Cardiac muscle cell (in vitro differentiated cells and primary cell): Measurements from ENCODE around the gene NRSN1. TPM values are rescaled to one million over a fixed set of nuclear protein-coding genes. Genes with fewer than 3 reads are reported as not detected.

ENCODE experiments used
- DNase-seq, 2 donors: peaks; one replicate each; pipeline versions ENCODE4 v3.0.0 to v3.0.0-alpha.2; 2010 to 2017; ENCODE audit warnings: low read depth in 1 of 2, low spot score in 1 of 2
- H3K27ac ChIP-seq: fragments of 200-600 bp; sonication (generic); 2 replicates; pipeline ENCODE4 v1.5.1; 2016
- H3K27me3 ChIP-seq: fragments of 200-600 bp; sonication (generic); 2 replicates; pipeline ENCODE4 v1.6.0; 2016; ENCODE audit warnings: control low read depth
- H3K36me3 ChIP-seq: fragments of 200-600 bp; sonication (generic); 2 replicates; pipeline ENCODE4 v1.5.1; 2016; ENCODE audit warnings: control low read depth
- H3K4me1 ChIP-seq: fragments of 200-600 bp; sonication (generic); 2 replicates; pipeline ENCODE4 v1.8.1; 2017; ENCODE audit warnings: low read depth, mild to moderate bottlenecking, mixed run types
- H3K4me3 ChIP-seq: fragments of 200-600 bp; sonication (generic); 2 replicates; pipeline ENCODE4 v1.5.1; 2016; ENCODE audit warnings: mild to moderate bottlenecking
- H3K9me3 ChIP-seq: fragments of 200-600 bp; sonication (generic); 2 replicates; pipeline ENCODE4 v1.5.1; 2017; ENCODE audit warnings: low read depth, mild to moderate bottlenecking, control low read depth
- polyA plus RNA-seq: library from polyadenylated mRNA; unstranded; fragments of >200 nt; fragmentation: Nextera tagmentation; extraction: Ambion mirVana; gene quantifications from 2 replicates; pipeline ENCODE4 v1.2.1, GENCODE V29; 2016
- total RNA-seq: library from RNA; depleted of rRNA; stranded (reverse); fragments of >200 nt; gene quantifications from 2 replicates; pipeline ENCODE4 v1.2.3, GENCODE V29; 2016
- TF ChIP-seq, protein P1 (sequence below): IDR thresholded peaks from 2 replicates; pipeline ENCODE4 v1.5.1; 2012; ENCODE audit warnings: low read depth, mild to moderate bottlenecking, low read length

Gene NRSN1
- total and polyA plus RNA-seq, 2 experiments from 2014 or later, result not detected

DNA sequence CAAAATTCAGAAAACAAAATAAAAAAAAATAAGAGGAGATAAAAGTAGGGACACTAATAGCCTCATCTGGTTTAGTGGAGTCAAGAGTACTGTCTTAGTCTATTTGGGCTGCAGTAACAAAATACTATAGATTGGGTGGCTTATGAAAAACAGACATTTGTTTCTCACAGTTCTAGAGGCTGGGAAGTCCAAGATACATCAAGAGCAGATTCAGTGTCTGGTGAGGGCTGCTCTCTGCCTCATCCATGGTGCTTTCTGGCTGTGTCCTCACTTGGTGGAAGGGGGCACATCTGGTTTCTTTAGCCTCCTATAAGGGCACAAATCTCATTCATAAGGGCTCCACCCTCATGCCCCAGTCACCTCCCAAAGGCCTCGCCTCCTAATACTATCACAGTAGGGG, 26.0 kb downstream of the NRSN1 start:
- H3K4me3 ChIP-seq, result no peak overlapping the region
- no peaks in the 10 kb centered on the region for H3K4me1 ChIP-seq
- H3K27ac ChIP-seq, result no peak overlapping the region
- H3K9me3 ChIP-seq, result no peaks in the 10 kb centered on the region
- H3K36me3 ChIP-seq, result no peaks in the 10 kb centered on the region
- DNase-seq, result no peak
- H3K27me3 ChIP-seq, result no peaks in the 10 kb centered on the region
- TF ChIP-seq, protein P1, sequence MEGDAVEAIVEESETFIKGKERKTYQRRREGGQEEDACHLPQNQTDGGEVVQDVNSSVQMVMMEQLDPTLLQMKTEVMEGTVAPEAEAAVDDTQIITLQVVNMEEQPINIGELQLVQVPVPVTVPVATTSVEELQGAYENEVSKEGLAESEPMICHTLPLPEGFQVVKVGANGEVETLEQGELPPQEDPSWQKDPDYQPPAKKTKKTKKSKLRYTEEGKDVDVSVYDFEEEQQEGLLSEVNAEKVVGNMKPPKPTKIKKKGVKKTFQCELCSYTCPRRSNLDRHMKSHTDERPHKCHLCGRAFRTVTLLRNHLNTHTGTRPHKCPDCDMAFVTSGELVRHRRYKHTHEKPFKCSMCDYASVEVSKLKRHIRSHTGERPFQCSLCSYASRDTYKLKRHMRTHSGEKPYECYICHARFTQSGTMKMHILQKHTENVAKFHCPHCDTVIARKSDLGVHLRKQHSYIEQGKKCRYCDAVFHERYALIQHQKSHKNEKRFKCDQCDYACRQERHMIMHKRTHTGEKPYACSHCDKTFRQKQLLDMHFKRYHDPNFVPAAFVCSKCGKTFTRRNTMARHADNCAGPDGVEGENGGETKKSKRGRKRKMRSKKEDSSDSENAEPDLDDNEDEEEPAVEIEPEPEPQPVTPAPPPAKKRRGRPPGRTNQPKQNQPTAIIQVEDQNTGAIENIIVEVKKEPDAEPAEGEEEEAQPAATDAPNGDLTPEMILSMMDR, result no peak

GRCh38 chr6:24154121-24154520, 28.1 kb downstream of the NRSN1 start:
- Histone ChIP-seq H3K4me1 (no peaks in the 10 kb centered on the region), H3K27me3 (no peaks in the 10 kb centered on the region), H3K9me3 (no peaks in the 10 kb centered on the region), H3K27ac (no peak overlapping the region), H3K4me3 (no peak overlapping the region), H3K36me3 (no peaks in the 10 kb centered on the region)
- DNase-seq, result no peak
- TF ChIP-seq, protein P1, result no peak

- TF ChIP-seq, protein P1, result no peak
- H3K4me1 ChIP-seq, result no peaks in the 10 kb centered on the region
Measured at GRCh38 chr6:24157886-24158285, 31.9 kb downstream of the NRSN1 start.

GRCh38 chr6:24183584-24183983, 57.6 kb downstream of the NRSN1 start:
- TF ChIP-seq, protein P1, result no peak
- Histone ChIP-seq H3K27me3 (no peaks in the 10 kb centered on the region), H3K27ac (no peak overlapping the region), H3K9me3 (no peaks in the 10 kb centered on the region), H3K4me3 (no peak overlapping the region), H3K36me3 (no peaks in the 10 kb centered on the region), H3K4me1 (no peaks in the 10 kb centered on the region)
- no peak for DNase-seq

More at GRCh38 chr6:24157886-24158285, 31.9 kb downstream of the NRSN1 start:
- no peak for DNase-seq
- Histone ChIP-seq H3K9me3 (no peaks in the 10 kb centered on the region), H3K27ac (no peak overlapping the region), H3K36me3 (no peaks in the 10 kb centered on the region), H3K27me3 (no peaks in the 10 kb centered on the region), H3K4me3 (no peak overlapping the region)

DNA sequence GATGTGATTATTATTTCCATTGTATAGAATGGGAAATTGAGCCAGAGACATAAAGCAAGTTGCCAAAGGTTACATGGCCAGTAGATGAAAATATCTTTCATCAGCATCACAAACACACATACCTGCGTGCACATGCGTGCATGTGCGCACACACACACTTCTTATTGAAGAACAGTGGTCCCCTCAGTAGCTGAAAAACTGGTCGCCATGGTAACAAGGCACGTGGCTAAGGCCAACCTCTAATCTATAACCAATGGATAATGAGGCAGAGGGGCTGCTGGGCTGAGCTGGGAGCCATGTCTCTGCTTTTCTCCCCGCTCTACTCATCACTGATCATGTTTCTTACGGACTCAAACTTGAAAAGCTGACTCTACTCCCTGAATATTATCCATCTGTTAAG, 60.3 kb downstream of the NRSN1 start:
- Histone ChIP-seq H3K27ac (no peak overlapping the region), H3K4me3 (no peak overlapping the region), H3K4me1 (no peaks in the 10 kb centered on the region), H3K9me3 (no peaks in the 10 kb centered on the region), H3K27me3 (no peaks in the 10 kb centered on the region), H3K36me3 (no peaks in the 10 kb centered on the region)
- no peak for DNase-seq
- TF ChIP-seq, protein P1, result no peak

DNA sequence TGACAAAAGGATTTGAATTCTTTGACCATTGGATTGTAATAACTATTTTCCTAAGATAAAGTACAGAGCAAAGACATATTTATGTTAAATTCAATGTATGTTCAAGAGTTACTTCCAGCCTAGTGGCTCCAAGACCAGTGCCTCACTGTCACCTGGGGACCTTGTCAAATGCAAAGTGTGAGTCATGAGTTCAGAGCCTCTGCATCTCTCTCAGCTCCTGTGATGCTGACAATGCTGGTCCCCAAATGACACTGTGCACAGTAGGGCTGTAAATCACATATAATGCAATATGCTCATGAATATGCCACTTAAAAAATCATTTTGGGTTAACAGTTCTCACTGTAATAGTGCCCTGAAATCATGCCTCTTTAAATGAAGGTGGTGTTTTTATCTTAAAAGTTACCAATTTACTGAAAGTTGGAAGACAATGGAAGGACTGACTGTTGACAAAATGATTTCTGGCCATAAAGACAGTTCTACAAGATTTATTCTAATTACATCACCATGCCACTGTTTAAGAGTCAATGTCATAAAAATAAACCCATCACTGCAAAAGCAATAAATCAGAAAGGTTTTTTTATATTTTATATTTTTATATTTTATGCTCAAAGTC, 62.1 kb downstream of the NRSN1 start:
- H3K27ac ChIP-seq, result no peak overlapping the region
- no peaks in the 10 kb centered on the region for H3K4me1 ChIP-seq
- no peaks in the 10 kb centered on the region for H3K27me3 ChIP-seq
- TF ChIP-seq, protein P1, result no peak
- H3K9me3 ChIP-seq, result no peaks in the 10 kb centered on the region
- no peak overlapping the region for H3K4me3 ChIP-seq
- no peaks in the 10 kb centered on the region for H3K36me3 ChIP-seq
- DNase-seq, result no peak
